Measurements from ENCODE around the gene GNPAT.

Gene GNPAT

DNA sequence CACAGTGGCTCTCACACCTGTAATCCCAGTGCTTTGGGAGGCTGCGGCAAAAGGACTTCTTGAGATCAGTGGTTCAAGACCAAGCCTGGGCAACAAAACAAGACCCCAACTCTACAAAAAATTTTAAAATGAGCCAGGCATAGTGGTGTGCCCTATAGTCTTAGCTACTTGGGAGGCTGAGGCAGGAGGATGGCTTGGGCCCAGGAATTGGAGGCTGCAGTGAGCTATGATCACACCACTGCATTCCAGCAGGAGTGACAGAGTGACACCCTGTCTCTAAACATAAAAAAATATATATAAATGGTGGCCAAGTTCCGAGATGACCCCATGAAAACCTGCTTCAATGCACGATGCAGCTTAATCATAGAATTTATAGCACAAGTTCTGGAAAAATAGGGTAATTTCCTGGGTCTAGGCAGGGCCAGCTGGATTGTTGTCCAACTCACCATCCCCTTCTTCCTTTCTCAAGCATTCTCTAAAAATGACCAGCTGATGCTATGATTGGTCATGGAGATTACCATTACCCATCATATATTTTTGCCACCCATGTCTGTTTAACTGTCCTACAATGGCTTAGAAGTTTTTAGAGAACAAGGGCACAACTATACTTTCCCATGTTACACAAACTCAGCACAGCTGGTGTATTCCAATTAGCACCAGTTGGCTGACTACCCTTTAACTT is 5.3 kb upstream of the GNPAT start:
- Histone ChIP-seq H3K27ac (ENCODE audit: extremely low read depth, low read depth, low read length) (no peak overlapping the region), H3K4me3 (ENCODE audit: low read depth, low read length) (no peak overlapping the region), H3K4me1 (ENCODE audit: control insufficient read depth, insufficient read depth, low read length) (peaks cover 4% of the 10 kb centered on the region; the same call in 1 of the 2 replicates), H3K9me3 (ENCODE audit: control insufficient read depth, insufficient read depth, low read depth, low read length) (no peaks in the 10 kb centered on the region), H3K36me3 (ENCODE audit: control insufficient read depth in 2 of 2, insufficient read depth in 1 of 2, low read length in 2 of 2) (peaks cover 20 to 38% of the 10 kb centered on the region in 2 experiments)
- POLR2A ChIA-PET, result no interaction called here
- TF ChIP-seq ZSCAN30 (tag by site-specific recombination; IDR thresholded peaks at IDR 0.05), result no peak
- TF ChIP-seq HOXC10 (CRISPR knock-in tag; IDR thresholded peaks at IDR 0.05), result no peak
- TF ChIP-seq ZNF23 (tag by site-specific recombination; IDR thresholded peaks at IDR 0.05; ENCODE audit: borderline replicate concordance), result no peak
- TF ChIP-seq ZEB2 (tag by site-specific recombination; IDR thresholded peaks at IDR 0.05), result no peak
- TF ChIP-seq KLF8 (tag by site-specific recombination; IDR thresholded peaks at IDR 0.05), result no peak
- no peak for TF ChIP-seq ZNF558 (tag by site-specific recombination; IDR thresholded peaks at IDR 0.05)
- TF ChIP-seq, protein P1, sequence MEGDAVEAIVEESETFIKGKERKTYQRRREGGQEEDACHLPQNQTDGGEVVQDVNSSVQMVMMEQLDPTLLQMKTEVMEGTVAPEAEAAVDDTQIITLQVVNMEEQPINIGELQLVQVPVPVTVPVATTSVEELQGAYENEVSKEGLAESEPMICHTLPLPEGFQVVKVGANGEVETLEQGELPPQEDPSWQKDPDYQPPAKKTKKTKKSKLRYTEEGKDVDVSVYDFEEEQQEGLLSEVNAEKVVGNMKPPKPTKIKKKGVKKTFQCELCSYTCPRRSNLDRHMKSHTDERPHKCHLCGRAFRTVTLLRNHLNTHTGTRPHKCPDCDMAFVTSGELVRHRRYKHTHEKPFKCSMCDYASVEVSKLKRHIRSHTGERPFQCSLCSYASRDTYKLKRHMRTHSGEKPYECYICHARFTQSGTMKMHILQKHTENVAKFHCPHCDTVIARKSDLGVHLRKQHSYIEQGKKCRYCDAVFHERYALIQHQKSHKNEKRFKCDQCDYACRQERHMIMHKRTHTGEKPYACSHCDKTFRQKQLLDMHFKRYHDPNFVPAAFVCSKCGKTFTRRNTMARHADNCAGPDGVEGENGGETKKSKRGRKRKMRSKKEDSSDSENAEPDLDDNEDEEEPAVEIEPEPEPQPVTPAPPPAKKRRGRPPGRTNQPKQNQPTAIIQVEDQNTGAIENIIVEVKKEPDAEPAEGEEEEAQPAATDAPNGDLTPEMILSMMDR (tag by site-specific recombination; IDR thresholded peaks at IDR 0.05), result no peak
- TF ChIP-seq ZNF112 (tag by site-specific recombination; IDR thresholded peaks at IDR 0.05), result no peak
- no peak for TF ChIP-seq ZNF248 (tag by site-specific recombination; IDR thresholded peaks at IDR 0.05)
- no peak for TF ChIP-seq KLF9 (tag by site-specific recombination; IDR thresholded peaks at IDR 0.05; ENCODE audit: low read depth)
- no peak for TF ChIP-seq ZNF544 (tag by site-specific recombination; IDR thresholded peaks at IDR 0.05)
- TF ChIP-seq ZNF549 (tag by site-specific recombination; IDR thresholded peaks at IDR 0.05), result no peak
- no peak for TF ChIP-seq BCL11B (tag by site-specific recombination; IDR thresholded peaks at IDR 0.05; ENCODE audit: low read depth)
- TF ChIP-seq ZFP37 (tag by site-specific recombination; IDR thresholded peaks at IDR 0.05), result no peak
- TF ChIP-seq ZNF24 (tag by site-specific recombination; IDR thresholded peaks at IDR 0.05), result no peak
- CTCF ChIA-PET, result interaction anchor here (0.5 to 0.7 kb wide), 4 partner anchors 76 to 350 kb away, joined by 3 to 5 read pairs (median 4); no protein-coding TSS in a partner anchor

DNA sequence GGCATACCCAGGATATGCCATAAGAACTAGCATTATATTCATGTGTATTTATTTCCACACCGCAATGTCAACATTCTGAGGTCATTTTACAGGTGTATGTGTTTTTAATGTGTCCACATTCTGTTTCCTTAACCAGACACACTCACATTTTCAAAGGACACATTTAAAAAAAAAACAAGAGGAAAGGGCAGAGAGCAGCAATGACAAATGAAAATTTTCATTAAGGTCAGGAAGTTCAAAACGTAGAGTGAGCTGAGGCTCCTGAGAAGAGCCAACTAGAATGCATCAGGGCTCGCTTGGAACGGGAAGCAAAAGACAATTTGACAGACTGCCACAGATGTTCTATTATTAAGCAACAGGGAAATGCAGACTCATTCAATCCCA is 4.8 kb upstream of the GNPAT start:
- POLR2A ChIA-PET, result interaction anchor here (0.7 kb wide), 1 partner anchor 60 kb away, joined by 3 read pairs; no protein-coding TSS in a partner anchor

DNA sequence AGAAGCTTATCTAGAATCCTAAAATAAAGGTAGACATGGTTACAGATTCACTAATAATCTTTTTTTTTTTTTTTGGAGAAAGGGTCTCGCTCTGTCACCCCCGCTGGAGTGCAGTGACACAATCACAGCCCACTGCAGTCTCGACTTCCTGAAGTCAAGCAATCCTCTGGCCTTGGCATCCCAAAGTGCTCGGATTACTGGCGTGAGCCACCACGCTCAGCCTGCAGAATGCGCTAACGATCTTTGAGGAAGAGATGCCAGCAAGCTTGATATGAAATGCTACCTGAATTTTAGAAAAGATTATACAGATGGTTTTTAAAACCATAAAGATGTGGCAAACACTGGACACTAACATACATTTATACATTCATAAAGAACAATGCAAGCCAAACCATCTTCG is 4.1 kb upstream of the GNPAT start:
- Histone ChIP-seq H3K4me1 (ENCODE audit: control insufficient read depth, insufficient read depth, low read length) (peaks cover 5% of the 10 kb centered on the region), H3K36me3 (ENCODE audit: control insufficient read depth in 2 of 2, insufficient read depth in 1 of 2, low read length in 2 of 2) (peaks cover 20 to 34% of the 10 kb centered on the region in 2 experiments), H3K9me3 (ENCODE audit: control insufficient read depth, insufficient read depth, low read depth, low read length) (no peaks in the 10 kb centered on the region), H3K4me3 (ENCODE audit: low read depth, low read length) (no peak overlapping the region), H3K27ac (ENCODE audit: extremely low read depth, low read depth, low read length) (no peak overlapping the region)
- ChIA-PET CTCF (interaction anchor here (0.6 kb wide), 1 partner anchor 586 kb away, joined by 3 read pairs; no protein-coding TSS in a partner anchor), POLR2A (interaction anchor here (0.7 kb wide), 1 partner anchor 59 kb away, joined by 3 read pairs; no protein-coding TSS in a partner anchor)
- TF ChIP-seq ZFP37 (tag by site-specific recombination; IDR thresholded peaks at IDR 0.05) (no peak), ZNF777 (tag by site-specific recombination; IDR thresholded peaks at IDR 0.05; ENCODE audit: borderline replicate concordance) (no peak), OVOL3 (tag by site-specific recombination; IDR thresholded peaks at IDR 0.05) (no peak), ZFP3 (tag by site-specific recombination; IDR thresholded peaks at IDR 0.05; ENCODE audit: low read depth) (no peak), ZNF544 (tag by site-specific recombination; IDR thresholded peaks at IDR 0.05) (no peak), ZNF394 (tag by site-specific recombination; IDR thresholded peaks at IDR 0.05; ENCODE audit: borderline replicate concordance) (no peak), ZNF571 (tag by site-specific recombination; IDR thresholded peaks at IDR 0.05) (no peak), ZFP41 (tag by site-specific recombination; IDR thresholded peaks at IDR 0.05; ENCODE audit: borderline replicate concordance) (no peak), GLIS1 (tag by site-specific recombination; IDR thresholded peaks at IDR 0.05) (no peak), ZNF24 (tag by site-specific recombination; IDR thresholded peaks at IDR 0.05) (no peak), ZNF529 (tag by site-specific recombination; IDR thresholded peaks at IDR 0.05; ENCODE audit: insufficient replicate concordance) (no peak), HOXC10 (CRISPR knock-in tag; IDR thresholded peaks at IDR 0.05) (no peak), GFI1B (tag by site-specific recombination; IDR thresholded peaks at IDR 0.05) (no peak), ZBTB17 (tag by site-specific recombination; IDR thresholded peaks at IDR 0.05) (no peak)

More for the DNA sequence above, 4.8 kb upstream of the GNPAT start:
- no peak overlapping the region for H3K27ac ChIP-seq (ENCODE audit: extremely low read depth, low read depth, low read length)
- no peak for TF ChIP-seq ZNF473 (tag by site-specific recombination; IDR thresholded peaks at IDR 0.05)
- TF ChIP-seq KLF16 (tag by site-specific recombination; IDR thresholded peaks at IDR 0.05), result no peak
- TF ChIP-seq ZNF629 (tag by site-specific recombination; IDR thresholded peaks at IDR 0.05), result no peak
- CTCF ChIA-PET, result interaction anchor here (0.7 kb wide), 3 partner anchors 121 to 367 kb away, joined by 3 to 5 read pairs (median 3); no protein-coding TSS in a partner anchor
- H3K4me3 ChIP-seq (ENCODE audit: low read depth, low read length), result no peak overlapping the region
- H3K4me1 ChIP-seq (ENCODE audit: control insufficient read depth, insufficient read depth, low read length), result peaks cover 4% of the 10 kb centered on the region; the same call in 1 of the 2 replicates
- peaks cover 20 to 34% of the 10 kb centered on the region in 2 experiments for H3K36me3 ChIP-seq (ENCODE audit: control insufficient read depth in 2 of 2, insufficient read depth in 1 of 2, low read length in 2 of 2)
- H3K9me3 ChIP-seq (ENCODE audit: control insufficient read depth, insufficient read depth, low read depth, low read length), result no peaks in the 10 kb centered on the region

Measured in HEK293 (cell line).